ENCODE data around the gene KLHL24.
"Not testable (repeated sequence)": the region's sequence is repeated elsewhere in the genome, so short reads cannot be mapped to it uniquely, and the experiment has no call there.

Gene KLHL24

GRCh38 chr3:183697610-183698317 lies 62.3 kb downstream of the KLHL24 start, which contains the start of gene YEATS2:
Gene YEATS2, plus strand, starts transcription at chr3:183697797. Its CDS starts 17,366 bp downstream, at chr3:183715163.
- peak; percentile 55 to 82 for DNase-seq

GRCh38 chr3:183698318-183698751 lies 62.9 kb downstream of the KLHL24 start:
- peak in 1 of 2 experiments; percentile 60 for DNase-seq

GRCh38 chr3:183698756-183699155 lies 63.3 kb downstream of the KLHL24 start:
- peak; percentile 26 to 44 for DNase-seq

- DNase-seq: peak in 1 of 2 experiments; percentile 31
Observed at GRCh38 chr3:183699238-183699947, 64.0 kb downstream of the KLHL24 start.

GRCh38 chr3:183701744-183702143 lies 66.3 kb downstream of the KLHL24 start:
- no peak for DNase-seq

GRCh38 chr3:183703892-183704291 lies 68.5 kb downstream of the KLHL24 start:
- not testable (repeated sequence) for DNase-seq

GRCh38 chr3:183710231-183710630 lies 74.8 kb downstream of the KLHL24 start:
- DNase-seq: peak; percentile 87 to 98

GRCh38 chr3:183711516-183711915 lies 76.1 kb downstream of the KLHL24 start:
- DNase-seq: peak in 1 of 2 experiments; percentile 39

- DNase-seq: no peak
Observed at GRCh38 chr3:183714622-183715021, 79.2 kb downstream of the KLHL24 start.

GRCh38 chr3:183718012-183718411 lies 82.6 kb downstream of the KLHL24 start:
- no peak for DNase-seq

- no peak for DNase-seq
Observed at GRCh38 chr3:183725387-183725786, 90.0 kb downstream of the KLHL24 start.

- no peak for DNase-seq
Observed at GRCh38 chr3:183728204-183728603, 92.8 kb downstream of the KLHL24 start.

- no peak for DNase-seq
Observed at GRCh38 chr3:183730361-183730760, 94.9 kb downstream of the KLHL24 start.

GRCh38 chr3:183731611-183732010 lies 96.2 kb downstream of the KLHL24 start:
- no peak for DNase-seq

- no peak for DNase-seq
Observed at GRCh38 chr3:183733553-183733952, 98.1 kb downstream of the KLHL24 start.

Data from NCI-H524 (cell line).